DMS79 treated with DMSO at 0.1 percent for 48 hours (cell line): ENCODE measurements around the gene PCID2.
"Not testable (repeated sequence)": the region's sequence is repeated elsewhere in the genome, so short reads cannot be mapped to it uniquely, and the experiment has no call there.

Source experiments
- DNase-seq: peaks from one replicate; lab custom pipeline; 2025; lab: John Stamatoyannopoulos, UW

The PCID2 gene

DNA sequence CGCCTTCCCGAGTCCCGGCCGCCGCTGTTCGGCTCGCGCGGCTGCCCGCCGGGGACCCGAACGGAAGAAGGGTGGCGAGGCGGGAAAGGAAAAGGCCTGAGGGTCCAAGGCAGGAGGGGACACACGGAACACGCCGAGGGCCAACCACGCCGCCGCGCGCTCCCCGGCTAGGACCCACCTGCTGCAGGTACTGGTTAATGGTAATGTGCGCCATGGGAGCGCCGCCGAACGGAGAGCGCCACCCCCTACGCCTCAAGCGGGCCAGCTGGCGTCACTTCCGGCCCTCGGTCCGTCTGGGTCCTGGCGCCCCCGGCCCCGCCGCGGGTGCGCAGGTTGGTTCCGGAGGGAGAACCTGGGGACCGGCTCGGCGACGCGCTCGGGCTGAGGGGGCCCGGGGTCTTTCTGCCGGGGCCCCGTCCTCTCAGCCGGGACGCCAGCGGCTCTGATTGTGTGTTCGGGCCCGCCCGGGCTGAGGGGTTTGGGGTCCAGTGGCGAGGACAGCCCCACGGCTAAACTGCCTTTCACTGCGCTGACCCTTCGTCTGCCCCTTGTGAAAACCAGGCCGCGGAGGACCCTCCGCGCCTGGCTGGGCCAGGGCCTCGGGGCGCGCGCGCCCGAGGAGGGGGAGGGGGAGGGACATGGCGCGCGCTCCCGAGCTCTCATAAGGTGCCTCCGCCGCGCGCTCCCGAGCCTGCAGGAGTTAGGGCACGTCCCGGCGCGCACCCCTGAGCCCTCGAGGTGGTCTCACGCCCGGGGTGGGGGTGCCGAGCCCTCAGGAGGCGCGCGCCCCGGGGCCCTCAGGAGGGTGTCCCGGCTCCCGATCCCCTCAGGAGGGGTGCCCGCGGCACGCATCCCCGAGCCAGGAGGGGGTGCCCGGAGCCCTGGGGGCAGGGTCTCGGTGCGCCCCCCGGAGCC, at the start of gene PCID2:
Gene PCID2 (minus strand): TSS at position 249 of the 915 bp plus-strand sequence. CDS start 35 bp downstream, at position 214.
- peak; percentile 93 for DNase-seq

DNA sequence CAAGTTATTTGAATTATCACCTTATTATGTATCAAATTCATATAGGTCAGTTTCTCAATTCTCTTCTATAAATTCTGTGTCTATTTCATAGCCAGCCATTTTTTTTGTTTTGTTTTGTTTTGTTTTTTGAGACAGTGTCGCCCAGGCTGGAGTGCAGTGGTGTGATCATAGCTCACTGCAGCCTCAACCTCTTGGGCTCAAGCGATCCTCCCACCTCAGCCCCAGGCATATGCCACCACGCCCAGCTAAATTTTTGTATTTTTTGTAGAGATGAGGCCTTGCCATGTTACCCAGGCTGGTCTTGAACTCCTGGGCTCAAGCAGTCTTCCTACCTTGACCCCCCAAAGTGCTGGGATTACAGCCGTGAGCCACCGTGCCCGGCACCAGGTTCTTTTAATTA, 49.4 kb upstream of the PCID2 start:
- not testable (repeated sequence) for DNase-seq

DNA sequence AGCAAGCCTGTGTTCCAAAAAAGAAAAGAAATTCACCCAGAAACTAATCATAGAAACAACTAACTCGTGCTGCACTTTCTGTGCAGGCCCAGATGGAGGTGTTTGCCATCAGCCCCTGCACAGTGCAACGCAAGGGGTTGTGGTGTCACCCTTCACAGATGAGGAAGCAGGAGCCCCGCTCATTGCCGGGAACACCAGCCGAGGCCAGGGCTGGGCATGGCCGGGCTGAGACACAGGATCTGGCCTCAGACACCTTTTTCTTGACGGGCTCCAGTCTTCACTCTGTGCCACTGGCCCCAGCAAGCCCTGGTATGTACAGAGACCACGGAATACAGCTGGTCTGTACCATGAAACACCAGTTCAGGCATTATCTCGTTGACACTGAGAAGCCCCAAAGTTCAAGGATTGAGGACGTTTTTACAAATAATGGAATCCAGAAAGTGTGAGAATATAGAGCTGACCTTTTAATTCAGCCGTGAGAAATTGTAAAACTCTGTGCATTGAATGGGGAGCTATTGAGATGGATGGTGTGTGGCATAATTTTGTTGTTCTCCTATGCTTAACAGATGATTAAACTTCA, 44.1 kb upstream of the PCID2 start:
- DNase-seq = no peak

DNA sequence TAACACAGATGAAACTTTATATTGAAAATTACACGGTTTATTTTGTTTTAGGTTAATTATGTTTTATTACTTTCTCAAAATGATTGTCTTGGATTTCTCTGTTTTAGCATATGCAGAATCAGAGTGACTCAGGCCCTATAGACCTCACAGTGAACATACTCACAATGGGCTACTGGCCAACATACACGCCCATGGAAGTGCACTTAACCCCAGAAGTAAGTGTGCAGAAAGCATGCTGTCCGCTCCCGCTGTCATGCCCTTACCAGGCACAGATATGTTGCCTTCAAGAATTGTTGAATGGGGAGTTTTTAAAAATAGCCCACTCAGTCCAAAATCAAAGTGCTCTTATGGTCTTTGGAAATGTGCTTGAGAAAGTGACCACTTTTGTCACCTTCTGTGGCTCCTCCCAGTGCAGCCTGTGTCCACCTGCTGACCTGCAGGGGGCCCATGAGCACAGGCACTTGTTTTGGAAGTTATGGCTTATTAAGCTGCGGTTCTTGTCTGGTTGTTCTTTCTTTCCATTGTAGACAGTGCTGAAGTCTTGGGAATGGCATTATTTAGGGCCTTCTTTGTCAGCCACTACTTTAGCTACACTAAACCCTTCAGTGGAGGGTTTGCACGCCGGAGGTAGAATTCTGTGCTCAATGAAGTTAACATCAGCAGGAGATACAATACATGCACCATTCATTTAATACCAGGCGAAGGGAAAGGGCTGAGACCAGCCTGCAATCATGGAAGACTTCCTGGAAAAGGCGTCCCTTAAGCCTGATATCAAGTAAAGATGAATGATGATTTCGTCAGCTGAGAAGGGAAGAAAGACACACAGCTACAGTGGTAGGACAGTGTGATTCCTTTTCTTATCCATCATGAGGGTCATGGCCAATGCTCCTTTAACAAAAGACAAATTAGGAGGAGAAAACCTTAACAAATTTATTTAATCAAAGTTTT, 37.7 kb upstream of the PCID2 start:
- DNase-seq = no peak

DNA sequence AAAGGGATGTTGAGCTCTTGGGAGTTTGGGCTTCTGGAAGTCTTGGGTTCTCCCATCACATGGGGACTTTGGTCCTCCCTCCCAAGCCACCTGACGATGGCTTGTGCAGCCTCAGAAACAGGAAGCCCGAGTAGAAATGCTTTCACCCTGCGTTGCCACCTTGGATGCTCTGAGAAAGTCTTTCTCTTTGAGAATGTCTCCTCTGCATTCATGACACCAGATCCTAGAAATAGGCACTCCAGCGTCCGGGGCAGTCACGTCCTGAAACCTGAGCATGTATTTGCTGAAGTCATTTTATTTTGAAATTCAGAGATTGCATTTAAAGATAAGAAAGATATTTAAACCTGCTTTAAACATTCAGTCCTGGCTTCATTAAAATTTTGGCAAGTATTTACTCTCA, 35.4 kb upstream of the PCID2 start:
- no peak for DNase-seq

- not testable (repeated sequence) for DNase-seq
These were observed 33.2 kb upstream of the PCID2 start for GRCh38 chr13:113241623-113242022.

DNA sequence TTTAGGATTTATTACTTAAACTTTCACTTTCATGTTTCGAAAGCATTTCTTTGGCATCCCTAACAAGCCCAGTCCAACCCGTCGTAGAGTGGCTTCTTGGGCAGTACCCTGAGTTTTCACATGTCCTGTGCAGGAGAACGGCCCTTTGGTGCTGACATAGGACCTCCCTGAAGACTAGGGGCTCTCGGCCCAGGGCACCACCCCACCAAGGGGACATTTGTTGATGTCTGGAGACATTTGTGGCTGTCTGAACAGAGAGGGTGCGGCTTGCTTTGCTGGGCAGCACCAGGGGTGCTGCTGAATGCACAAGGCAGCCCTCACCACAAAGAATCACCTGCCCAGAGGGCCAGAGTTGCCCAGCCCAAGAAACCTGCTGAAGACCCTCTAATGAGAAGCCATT, 31.5 kb upstream of the PCID2 start:
- no peak for DNase-seq

DNA sequence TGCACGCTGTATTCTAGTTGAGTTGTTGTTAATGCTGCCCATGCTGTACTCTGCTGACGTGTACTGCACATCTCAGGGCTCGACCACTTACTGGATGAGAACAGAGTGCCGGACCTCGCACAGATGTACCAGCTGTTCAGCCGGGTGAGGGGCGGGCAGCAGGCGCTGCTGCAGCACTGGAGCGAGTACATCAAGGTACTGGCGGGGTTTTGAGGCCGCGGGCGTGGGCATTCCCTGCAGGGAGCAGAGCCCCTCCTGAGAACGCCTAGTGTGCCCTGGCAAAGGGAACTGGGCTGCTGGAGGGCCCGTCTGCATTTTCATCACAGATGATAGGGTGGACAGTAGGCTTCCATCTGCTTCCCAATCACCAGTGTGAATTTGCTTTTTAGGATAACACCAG, 30.9 kb upstream of the PCID2 start:
- no peak for DNase-seq

DNA sequence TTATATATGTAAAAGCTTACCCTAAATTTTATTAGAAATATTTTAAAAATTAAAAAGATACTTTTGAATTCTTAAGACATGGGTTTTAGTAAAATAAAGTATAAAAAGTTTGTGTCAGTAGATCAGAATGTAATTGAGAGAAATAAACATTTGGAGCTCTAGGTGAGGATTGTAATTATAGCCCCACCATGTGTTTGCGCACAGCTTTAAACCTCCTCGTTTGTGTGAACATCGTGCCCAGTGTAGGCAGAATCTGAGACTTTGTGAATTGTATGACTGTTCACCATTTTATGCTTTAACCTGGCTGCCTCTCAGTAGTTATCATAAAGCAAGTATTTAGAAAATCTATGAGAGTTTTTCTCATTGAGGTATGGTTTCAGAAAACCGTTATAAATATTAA, 30.1 kb upstream of the PCID2 start:
- DNase-seq = no peak

GRCh38 chr13:113233101-113233500, 24.6 kb upstream of the PCID2 start:
- no peak for DNase-seq

DNA sequence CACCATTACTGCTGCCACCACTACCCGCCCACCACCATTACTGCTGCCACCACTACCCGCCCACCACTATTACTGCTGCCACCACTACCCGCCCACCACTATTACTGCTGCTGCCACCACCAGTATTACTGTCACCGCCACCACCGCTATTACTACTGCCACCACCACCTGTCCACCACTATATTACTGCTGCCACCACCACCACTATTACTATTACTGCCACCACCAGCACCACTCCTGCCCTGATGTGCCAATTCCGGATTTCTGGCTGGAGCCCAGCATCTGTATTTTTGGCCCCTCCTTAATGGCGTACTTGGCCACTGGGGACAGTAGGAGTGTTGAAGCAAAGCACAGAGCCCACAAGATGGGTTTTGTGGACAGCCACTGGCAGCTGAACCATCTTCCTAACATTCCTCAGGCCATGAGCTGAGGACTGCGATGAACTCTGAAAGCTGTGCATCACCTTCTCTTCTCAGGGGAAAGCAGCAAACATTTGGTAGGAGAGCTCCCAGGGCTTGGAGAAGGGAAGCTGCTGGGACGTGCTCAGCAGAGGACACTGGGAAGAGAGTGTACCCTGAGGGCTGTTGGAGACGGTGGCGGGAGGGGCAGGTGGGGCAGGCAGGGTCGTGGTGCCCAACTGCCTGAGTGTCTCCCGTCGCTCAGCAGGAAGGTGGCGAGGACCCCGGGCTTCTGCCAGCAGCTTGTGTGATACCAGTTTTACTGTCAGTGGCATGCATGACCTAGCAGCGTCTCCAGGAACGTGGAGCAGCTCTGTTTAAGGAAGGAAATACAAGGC, 23.9 kb upstream of the PCID2 start:
- DNase-seq = no peak

DNA sequence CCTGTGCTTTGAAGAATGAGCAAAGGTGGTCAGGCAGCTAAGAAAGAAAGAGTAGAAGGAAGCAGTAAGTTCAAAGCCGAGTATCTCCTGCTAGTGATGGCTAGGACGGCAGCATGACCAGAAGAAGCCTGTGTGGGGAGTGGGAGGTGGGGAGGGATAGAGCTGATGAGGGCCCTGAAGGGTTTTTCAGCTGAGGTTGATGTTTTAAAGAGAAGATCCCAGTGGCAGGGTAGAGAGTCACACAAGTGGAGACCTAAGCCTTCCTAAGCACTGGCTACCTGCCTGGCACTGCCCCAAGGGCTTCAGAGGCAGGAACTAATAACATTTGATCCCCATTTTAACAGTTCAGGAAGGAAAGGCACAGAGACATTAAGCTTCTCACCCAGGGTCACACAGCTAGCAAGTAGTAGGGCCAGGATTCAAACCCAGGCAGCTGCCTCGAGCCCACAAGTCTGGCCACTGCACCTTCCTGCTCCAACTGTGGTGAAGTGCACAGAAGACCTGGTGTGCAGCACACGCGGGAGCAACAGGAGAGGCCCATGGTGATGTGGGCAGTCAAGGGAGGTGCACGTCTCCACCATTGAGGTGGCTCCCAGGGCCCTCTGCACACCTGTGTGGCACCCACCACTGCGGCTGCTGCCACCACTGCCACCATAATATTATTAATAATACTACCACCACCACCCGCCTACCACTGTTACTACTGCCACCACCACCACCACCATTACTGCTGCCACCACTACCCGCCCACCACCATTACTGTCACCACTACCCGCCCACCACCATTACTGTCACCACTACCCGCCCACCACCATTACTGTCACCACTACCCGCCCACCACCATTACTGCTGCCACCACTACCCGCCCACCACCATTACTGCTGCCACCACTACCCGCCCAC, 23.1 kb upstream of the PCID2 start:
- DNase-seq = no peak

DNA sequence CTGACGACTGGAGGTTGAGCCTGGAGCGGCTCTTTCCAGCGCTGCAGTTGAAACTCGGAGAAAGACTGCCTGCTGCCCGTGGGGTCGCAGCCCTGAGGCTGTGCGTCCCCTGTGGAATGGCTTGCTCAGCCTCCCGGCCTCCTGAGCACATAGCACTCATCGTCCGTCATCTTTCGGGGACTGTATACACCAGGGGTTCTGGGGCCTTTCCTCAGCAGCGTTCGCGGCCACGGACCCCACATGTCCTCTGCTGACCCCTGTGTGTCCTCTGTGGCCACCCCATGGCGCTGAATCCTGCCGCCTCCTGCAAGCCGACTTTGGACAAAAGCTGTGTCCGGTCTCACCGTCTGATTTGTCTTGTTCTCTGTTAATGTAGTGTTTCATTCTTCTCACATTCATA, 21.3 kb upstream of the PCID2 start:
- DNase-seq = no peak

GRCh38 chr13:113229161-113229560, 20.7 kb upstream of the PCID2 start:
- no peak for DNase-seq

DNA sequence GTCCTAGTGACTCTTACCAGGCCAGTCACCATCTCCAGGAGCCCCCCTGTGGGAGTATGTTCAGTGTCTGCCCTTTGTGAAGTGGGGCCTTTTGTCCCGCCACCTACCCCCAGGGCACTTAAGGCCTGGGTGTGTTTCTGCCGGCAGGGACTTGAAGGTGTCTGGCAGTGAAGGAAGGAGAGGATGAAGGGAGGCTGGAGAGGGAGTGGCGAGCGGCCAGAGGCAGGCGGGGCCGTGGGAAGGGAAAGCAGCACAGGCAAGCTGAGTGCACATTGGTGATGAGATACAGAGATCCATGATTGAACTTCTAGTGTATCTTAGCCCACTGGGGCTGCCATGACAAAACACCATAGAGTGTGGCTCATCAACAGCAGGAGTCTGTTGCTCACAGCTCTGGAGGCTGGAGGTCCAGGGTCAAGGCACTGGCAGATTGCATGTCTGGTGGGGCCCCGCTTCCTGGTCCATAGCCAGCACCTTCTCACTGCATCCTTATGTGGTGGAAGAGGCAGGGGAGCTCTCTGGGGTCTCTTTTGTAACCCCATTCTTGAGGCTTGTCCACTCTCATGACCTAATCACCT, 18.5 kb upstream of the PCID2 start:
- DNase-seq = no peak

- no peak for DNase-seq
These were observed 17.0 kb upstream of the PCID2 start for GRCh38 chr13:113225515-113225914.

DNA sequence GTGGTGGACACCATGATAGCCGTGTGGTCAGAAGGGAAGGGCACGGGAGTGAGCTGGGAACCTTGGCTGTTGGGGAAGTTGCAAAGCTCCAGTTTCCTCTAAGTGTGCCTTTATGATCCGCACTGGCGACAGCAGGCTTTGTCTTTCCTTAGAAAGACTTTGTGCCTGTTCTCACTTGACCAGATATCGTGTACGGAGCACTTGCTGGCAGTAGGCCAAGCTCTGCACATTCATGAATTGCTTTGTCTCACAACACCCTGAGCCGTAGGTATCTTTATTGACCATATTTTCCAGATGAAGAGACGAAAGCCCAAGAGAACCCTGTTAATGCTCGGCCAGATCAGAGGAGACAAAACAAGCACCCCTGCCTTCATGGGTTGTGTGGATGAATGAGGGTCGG, 16.0 kb upstream of the PCID2 start:
- DNase-seq = peak; percentile 42

DNA sequence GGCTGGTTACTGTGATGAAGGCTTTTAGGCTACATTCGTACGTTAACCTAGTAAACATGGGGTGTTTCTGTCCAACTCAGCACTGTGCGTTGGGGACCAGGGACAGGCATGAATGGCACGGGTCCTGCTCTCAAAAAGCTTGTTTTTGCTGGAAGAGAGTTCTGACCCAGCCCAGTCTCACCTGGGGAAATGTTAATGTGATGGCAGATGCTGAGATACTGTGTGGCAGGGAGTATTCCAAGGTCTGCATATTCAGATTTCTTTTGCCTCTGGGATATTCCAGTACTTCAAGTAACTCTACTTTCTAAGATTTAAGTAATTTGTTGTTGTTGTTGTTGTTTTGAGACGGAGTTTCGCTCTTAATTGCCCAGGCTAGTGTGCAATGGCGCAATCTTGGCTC, 14.6 kb upstream of the PCID2 start:
- DNase-seq = no peak

DNA sequence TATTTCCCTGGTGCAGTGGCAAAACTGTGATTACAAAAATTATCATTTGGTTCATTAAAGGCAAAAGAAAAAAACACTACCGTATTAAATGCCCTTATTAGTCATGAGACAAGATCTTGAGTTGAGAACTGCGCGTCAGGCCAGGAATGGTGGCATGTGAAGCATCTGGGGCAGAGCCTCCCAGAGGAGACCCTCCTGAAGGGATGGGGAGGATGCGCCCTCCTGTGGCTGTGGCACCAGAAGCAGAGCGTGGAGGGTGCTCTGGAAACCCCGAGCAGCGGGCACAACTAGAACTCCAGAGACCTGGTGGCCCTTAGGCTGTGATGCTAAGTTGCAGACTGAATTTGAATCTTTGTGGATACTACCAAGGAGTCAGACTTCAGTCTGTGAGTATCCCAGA, 12.4 kb upstream of the PCID2 start:
- no peak for DNase-seq

DNA sequence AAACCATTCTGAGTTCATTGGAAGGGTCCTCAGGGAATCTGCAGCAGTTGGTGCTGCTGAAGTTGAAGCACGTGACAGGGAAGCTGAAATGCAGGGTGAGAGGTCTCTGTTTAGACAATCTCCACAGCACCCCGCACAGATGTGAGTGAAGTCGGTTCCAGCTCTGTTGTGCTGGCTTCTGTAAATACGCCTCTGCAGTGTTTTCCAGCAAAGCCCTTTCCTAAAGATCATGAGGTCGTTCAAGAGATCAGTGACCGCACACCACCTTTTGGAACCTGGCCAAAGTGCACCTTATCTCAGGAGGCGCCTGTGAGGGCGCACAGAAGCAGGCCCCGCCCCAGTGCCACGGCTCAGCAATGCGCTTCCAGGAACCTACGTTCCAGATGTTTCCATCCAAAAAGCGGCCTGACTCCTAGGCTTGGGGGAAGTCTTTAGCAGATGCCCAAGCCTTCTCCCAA, 11.7 kb upstream of the PCID2 start:
- peak; percentile 68 for DNase-seq
